ENCODE measurements around the gene SNU13.
"Not testable (repeated sequence)": the region's sequence is repeated elsewhere in the genome, so short reads cannot be mapped to it uniquely, and the experiment has no call there.

Gene SNU13

DNA sequence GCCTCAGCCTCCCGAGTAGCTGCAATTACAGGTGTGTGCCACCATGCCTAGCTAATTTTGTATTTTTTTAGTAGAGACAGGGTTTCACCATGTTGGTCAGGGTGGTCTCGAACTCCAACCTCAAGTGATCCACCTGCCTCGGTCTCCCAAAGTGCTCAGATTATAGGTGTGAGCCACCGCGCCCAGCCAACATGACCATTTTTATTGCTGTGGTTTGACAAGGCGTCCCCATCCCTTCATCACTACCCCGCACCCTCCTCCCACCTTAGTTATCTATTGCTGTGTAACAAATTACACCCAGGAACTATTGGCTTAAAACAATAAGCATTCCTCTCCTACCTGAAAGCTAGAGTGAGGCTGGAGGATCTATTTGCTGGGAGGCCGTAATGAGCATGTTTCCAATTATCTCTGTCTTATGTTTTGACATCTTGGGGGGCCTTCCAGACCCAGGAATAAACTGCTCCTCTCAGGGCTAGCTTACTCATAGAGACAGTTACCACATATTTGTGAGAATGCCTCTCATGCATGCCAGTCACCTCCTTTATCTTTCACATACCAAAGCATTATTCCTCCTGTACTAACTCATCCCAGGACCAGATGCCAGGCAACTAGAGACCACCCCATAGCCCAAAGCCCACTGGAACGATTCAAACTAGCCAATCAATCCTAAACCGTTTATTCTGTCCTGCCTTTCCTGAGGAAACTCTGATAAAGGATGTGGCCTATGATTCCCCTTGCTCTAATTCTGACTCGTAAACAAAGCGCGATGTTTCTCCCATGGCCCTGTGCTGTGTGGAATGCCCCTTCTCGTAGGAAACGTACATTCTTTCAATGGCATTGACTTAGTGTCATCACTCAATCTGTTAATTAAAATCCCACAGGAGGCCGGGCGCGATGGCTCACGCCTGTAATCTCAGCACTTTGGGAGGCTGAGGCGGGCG, 19.4 kb downstream of the SNU13 start:
- in situ Hi-C loops (cut with HindIII; ENCODE audit: low sequenced_read_pairs): no loop called here

DNA sequence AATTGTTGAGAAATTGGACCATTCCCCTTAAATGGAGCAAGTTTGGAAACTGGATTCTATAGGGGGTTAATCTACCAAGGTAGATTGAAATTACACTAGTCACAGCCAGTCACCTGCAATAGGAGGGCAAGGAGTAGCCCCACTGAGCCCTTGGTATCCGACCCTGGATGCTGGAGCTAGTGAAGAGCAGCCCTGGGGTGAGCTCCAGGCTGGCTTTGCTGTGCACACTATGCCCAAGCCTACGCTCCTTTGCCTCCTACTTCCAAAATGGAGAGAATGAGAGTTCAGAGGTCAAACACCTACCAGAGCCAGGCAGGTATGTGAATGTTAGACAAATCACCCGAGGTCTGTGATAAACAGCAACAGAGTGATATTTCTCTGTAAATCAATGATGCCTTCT, 23.7 kb downstream of the SNU13 start:
- in situ Hi-C loops (cut with HindIII; ENCODE audit: low sequenced_read_pairs): no loop called here
- no peak overlapping the region for H3K4me3 ChIP-seq (ENCODE audit: low read depth, low read length)
- DNase-seq (ENCODE audit: low read depth): no peak
- no peak for TF ChIP-seq CTCF (IDR thresholded peaks at IDR 0.05; ENCODE audit: low read depth, low read length, missing control alignments)

More for the DNA sequence above, 19.4 kb downstream of the SNU13 start:
- no peak overlapping the region for H3K4me3 ChIP-seq (ENCODE audit: low read depth, low read length)
- no peak for TF ChIP-seq CTCF (IDR thresholded peaks at IDR 0.05; ENCODE audit: low read depth, low read length, missing control alignments)
- DNase-seq (ENCODE audit: low read depth): no peak

- H3K4me3 ChIP-seq (ENCODE audit: low read depth, low read length): no peak overlapping the region
- in situ Hi-C loops (cut with HindIII; ENCODE audit: low sequenced_read_pairs): no loop called here
- no peak for DNase-seq (ENCODE audit: low read depth)
- no peak for TF ChIP-seq CTCF (IDR thresholded peaks at IDR 0.05; ENCODE audit: low read depth, low read length, missing control alignments)
Observed at GRCh38 chr22:41664490-41664889, 24.2 kb downstream of the SNU13 start.

GRCh38 chr22:41663594-41663993, 25.1 kb downstream of the SNU13 start:
- DNase-seq (ENCODE audit: low read depth); H3K4me3 ChIP-seq (ENCODE audit: low read depth, low read length); in situ Hi-C loops (cut with HindIII; ENCODE audit: low sequenced_read_pairs): not testable (repeated sequence)

DNA sequence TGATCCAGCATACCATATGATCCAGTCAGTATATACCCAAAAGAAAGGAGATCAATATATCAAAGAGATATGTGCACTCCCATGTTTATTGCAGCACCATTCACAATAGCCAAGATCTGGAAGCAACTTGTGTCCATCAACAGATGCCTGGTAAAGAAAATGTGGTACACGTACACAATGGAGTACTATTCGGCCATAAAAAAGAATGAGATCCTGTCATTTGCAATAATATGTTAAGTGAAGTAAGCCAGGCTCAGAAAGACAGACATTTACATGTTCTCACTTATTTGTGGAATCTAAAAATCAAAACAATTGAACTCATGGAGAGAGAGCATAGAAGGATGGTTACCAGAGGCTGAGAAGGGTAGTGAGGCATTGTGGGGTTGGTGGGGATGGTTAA, 27.0 kb downstream of the SNU13 start:
- in situ Hi-C loops (cut with HindIII; ENCODE audit: low sequenced_read_pairs): no loop called here
- TF ChIP-seq CTCF (IDR thresholded peaks at IDR 0.05; ENCODE audit: low read depth, low read length, missing control alignments): no peak
- no peak overlapping the region for H3K4me3 ChIP-seq (ENCODE audit: low read depth, low read length)
- no peak for DNase-seq (ENCODE audit: low read depth)

DNA sequence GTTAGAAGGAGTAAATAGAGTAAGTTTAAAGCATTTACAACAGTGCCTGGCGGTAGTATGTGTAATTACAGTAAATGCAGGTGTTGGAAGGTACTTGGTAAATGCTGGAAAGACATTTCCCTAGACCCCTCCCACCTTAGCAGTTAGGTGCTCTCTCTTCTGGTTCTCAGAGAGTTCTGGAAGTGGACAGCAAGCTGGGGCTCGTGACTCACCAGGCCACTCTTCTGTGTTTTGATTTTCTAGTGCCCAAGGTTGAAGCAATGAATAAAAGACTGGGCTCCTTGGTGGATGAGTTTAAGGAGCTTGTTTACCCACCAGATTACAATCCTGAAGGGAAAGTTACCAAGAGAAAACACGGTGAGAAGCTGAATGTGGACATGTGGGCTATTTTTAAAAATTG, 27.6 kb downstream of the SNU13 start:
- in situ Hi-C loops (cut with HindIII; ENCODE audit: low sequenced_read_pairs): no loop called here
- DNase-seq (ENCODE audit: low read depth): no peak
- H3K4me3 ChIP-seq (ENCODE audit: low read depth, low read length): no peak overlapping the region
- no peak for TF ChIP-seq CTCF (IDR thresholded peaks at IDR 0.05; ENCODE audit: low read depth, low read length, missing control alignments)

- no peak overlapping the region for H3K4me3 ChIP-seq (ENCODE audit: low read depth, low read length)
- in situ Hi-C loops (cut with HindIII; ENCODE audit: low sequenced_read_pairs): no loop called here
- DNase-seq (ENCODE audit: low read depth): no peak
- no peak for TF ChIP-seq CTCF (IDR thresholded peaks at IDR 0.05; ENCODE audit: low read depth, low read length, missing control alignments)
Observed at GRCh38 chr22:41660416-41660815, 28.3 kb downstream of the SNU13 start.

Measured in astrocyte of the cerebellum (primary cell).